ENCODE results near the gene CCDC146. TPM values are rescaled to one million over a fixed set of nuclear protein-coding genes. Genes with fewer than 3 reads are reported as not detected.

The CCDC146 gene
- total RNA-seq, 4 donors from 2014 or later, result 7.9 to 37.4 (median 26.5) TPM

DNA sequence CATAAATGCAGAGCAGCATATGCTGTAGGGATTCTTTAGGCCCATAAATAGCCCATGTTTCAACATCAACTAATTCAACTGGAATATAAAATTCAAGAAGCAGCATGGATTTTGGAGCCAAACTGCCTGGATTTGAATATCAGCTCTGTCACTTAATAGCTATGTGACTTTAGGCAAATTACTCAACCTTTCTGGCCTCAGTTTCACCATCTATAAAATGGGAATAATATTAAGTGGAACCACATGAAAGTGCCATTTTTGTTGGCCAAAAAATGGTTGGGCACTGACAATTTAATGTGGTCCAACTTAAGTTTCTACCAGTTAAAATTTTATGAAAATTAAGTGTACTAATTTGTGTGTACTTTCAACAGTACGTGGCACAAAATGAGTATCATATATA is 195.6 kb downstream of the CCDC146 start:
- Histone ChIP-seq H3K9me3 (no peaks in the 10 kb centered on the region), H3K27me3 (no peaks in the 10 kb centered on the region), H3K27ac (no peak overlapping the region), H3K4me1 (peaks cover 0 to 15% (median 0%) of the 10 kb centered on the region in 4 donors), H3K4me3 (no peak overlapping the region), H3K36me3 (no peaks in the 10 kb centered on the region)
- DNase-seq, result no peak
- WGBS, 2 donors (ENCODE audit: low coverage in 1 of 2), result 100% methylated on average over 1 of the region's 1 CpG
- TF ChIP-seq, protein P1, sequence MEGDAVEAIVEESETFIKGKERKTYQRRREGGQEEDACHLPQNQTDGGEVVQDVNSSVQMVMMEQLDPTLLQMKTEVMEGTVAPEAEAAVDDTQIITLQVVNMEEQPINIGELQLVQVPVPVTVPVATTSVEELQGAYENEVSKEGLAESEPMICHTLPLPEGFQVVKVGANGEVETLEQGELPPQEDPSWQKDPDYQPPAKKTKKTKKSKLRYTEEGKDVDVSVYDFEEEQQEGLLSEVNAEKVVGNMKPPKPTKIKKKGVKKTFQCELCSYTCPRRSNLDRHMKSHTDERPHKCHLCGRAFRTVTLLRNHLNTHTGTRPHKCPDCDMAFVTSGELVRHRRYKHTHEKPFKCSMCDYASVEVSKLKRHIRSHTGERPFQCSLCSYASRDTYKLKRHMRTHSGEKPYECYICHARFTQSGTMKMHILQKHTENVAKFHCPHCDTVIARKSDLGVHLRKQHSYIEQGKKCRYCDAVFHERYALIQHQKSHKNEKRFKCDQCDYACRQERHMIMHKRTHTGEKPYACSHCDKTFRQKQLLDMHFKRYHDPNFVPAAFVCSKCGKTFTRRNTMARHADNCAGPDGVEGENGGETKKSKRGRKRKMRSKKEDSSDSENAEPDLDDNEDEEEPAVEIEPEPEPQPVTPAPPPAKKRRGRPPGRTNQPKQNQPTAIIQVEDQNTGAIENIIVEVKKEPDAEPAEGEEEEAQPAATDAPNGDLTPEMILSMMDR (IDR thresholded peaks at IDR 0.05), result no peak
- TF ChIP-seq POLR2A (IDR thresholded peaks at IDR 0.05) (no peak), EP300 (IDR thresholded peaks at IDR 0.05; ENCODE audit: low read depth) (no peak), POLR2AphosphoS5 (IDR thresholded peaks at IDR 0.05) (no peak)
- intact Hi-C loops (cut with DNase I; ENCODE audit: low total_unique reads) (no loop called here), in situ Hi-C loops (cut with MboI; ENCODE audit: low pct_ligation_motif_present in 1 of 4, low pct_unique_long_range_greater_than_20kb in 1 of 4, low sequenced_read_pairs in 3 of 4) (no loop called here)

DNA sequence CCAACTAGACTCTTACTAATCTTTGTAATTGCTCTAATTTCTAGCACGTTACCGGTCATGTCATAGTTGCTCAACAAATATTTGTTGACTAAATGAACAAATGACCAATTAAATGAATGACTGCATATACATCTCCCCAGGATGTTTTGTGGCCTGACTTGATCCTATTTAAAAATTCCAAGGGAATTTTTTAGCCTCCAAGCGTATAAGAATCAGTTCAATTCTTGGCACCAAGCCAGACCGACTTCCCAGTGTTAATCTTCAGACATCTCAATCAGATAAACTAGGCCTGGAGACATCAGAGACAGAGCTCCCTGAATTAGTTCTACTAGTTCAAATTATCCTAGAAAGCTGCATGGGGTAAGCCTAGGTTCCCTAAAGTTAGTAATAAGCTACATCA is 197.7 kb downstream of the CCDC146 start:
- TF ChIP-seq POLR2AphosphoS5 (IDR thresholded peaks at IDR 0.05), result no peak
- no peak for TF ChIP-seq EP300 (IDR thresholded peaks at IDR 0.05; ENCODE audit: low read depth)
- no peak for TF ChIP-seq POLR2A (IDR thresholded peaks at IDR 0.05)
- TF ChIP-seq, protein P1 (IDR thresholded peaks at IDR 0.05), result no peak
- no peak for DNase-seq
- H3K27ac ChIP-seq, result no peak overlapping the region
- WGBS, 2 donors (ENCODE audit: low coverage in 1 of 2), result 63 to 65% methylated on average over 4 of the region's 4 CpGs
- intact Hi-C loops (cut with DNase I; ENCODE audit: low total_unique reads), result no loop called here
- peaks cover 0 to 6% (median 0%) of the 10 kb centered on the region in 4 donors for H3K4me1 ChIP-seq
- no peak overlapping the region for H3K4me3 ChIP-seq
- in situ Hi-C loops (cut with MboI; ENCODE audit: low pct_ligation_motif_present in 1 of 4, low pct_unique_long_range_greater_than_20kb in 1 of 4, low sequenced_read_pairs in 3 of 4), result no loop called here
- no peaks in the 10 kb centered on the region for H3K27me3 ChIP-seq
- H3K36me3 ChIP-seq, result no peaks in the 10 kb centered on the region
- H3K9me3 ChIP-seq, result no peaks in the 10 kb centered on the region

GRCh38 chr7:77320714-77321113 is 198.3 kb downstream of the CCDC146 start:
- H3K27me3 ChIP-seq, result no peaks in the 10 kb centered on the region
- TF ChIP-seq, protein P1 (IDR thresholded peaks at IDR 0.05), result no peak
- TF ChIP-seq POLR2A (IDR thresholded peaks at IDR 0.05) (no peak), EP300 (IDR thresholded peaks at IDR 0.05; ENCODE audit: low read depth) (no peak), POLR2AphosphoS5 (IDR thresholded peaks at IDR 0.05) (no peak)
- no peaks in the 10 kb centered on the region for H3K36me3 ChIP-seq
- peaks cover 0 to 6% (median 0%) of the 10 kb centered on the region in 4 donors for H3K4me1 ChIP-seq
- no peak for DNase-seq
- in situ Hi-C loops (cut with MboI; ENCODE audit: low pct_ligation_motif_present in 1 of 4, low pct_unique_long_range_greater_than_20kb in 1 of 4, low sequenced_read_pairs in 3 of 4) (no loop called here), intact Hi-C loops (cut with DNase I; ENCODE audit: low total_unique reads) (no loop called here)
- no peak overlapping the region for H3K27ac ChIP-seq
- H3K9me3 ChIP-seq, result no peaks in the 10 kb centered on the region
- WGBS, 2 donors (ENCODE audit: low coverage in 1 of 2), result 70 to 78% methylated on average over 2 of the region's 2 CpGs
- no peak overlapping the region for H3K4me3 ChIP-seq

- 68% methylated on average over 2 of the region's 2 CpGs; no CpG with 5 or more reads in 1 of the 2 donors for WGBS, 2 donors (ENCODE audit: low coverage in 1 of 2)
- Histone ChIP-seq H3K36me3 (no peaks in the 10 kb centered on the region), H3K27me3 (no peaks in the 10 kb centered on the region), H3K4me1 (peaks cover 0 to 3% (median under 1%) of the 10 kb centered on the region in 4 donors), H3K27ac (no peak overlapping the region), H3K4me3 (no peak overlapping the region), H3K9me3 (no peaks in the 10 kb centered on the region)
- TF ChIP-seq POLR2A (IDR thresholded peaks at IDR 0.05) (no peak), EP300 (IDR thresholded peaks at IDR 0.05; ENCODE audit: low read depth) (no peak), POLR2AphosphoS5 (IDR thresholded peaks at IDR 0.05) (no peak)
- TF ChIP-seq, protein P1 (IDR thresholded peaks at IDR 0.05), result no peak
- in situ Hi-C loops (cut with MboI; ENCODE audit: low pct_ligation_motif_present in 1 of 4, low pct_unique_long_range_greater_than_20kb in 1 of 4, low sequenced_read_pairs in 3 of 4), result no loop called here
- no peak for DNase-seq
- intact Hi-C loops (cut with DNase I; ENCODE audit: low total_unique reads), result no loop called here
Measured at GRCh38 chr7:77321300-77321699, 198.9 kb downstream of the CCDC146 start.
